HG02885 (cell line): ENCODE results near the gene BARX2.
A peak's percentile ranks its signal among the peaks of the same experiment; 100 is the strongest.
"Not testable (repeated sequence)": the region's sequence is repeated elsewhere in the genome, so short reads cannot be mapped to it uniquely, and the experiment has no call there.

ENCODE experiments used
- ATAC-seq: cut with Tn5 transposase; IDR thresholded peaks from one replicate; pipeline ENCODE4 v1.9.1; 2021; ENCODE audit warnings: mild to moderate bottlenecking; ENCODE audit not compliant: unreplicated experiment, poor library complexity

Gene BARX2

GRCh38 chr11:129375751-129376657 lies at the start of gene BARX2:
Gene BARX2, plus strand, starts transcription at chr11:129375848. Its CDS starts 188 bp downstream, at chr11:129376036.
- no peak for ATAC-seq

- no peak for ATAC-seq
These were observed 48.7 kb upstream of the BARX2 start for GRCh38 chr11:129326921-129327320.

GRCh38 chr11:129327708-129328107 lies 47.9 kb upstream of the BARX2 start:
- not testable (repeated sequence) for ATAC-seq

GRCh38 chr11:129328756-129329155 lies 46.9 kb upstream of the BARX2 start:
- ATAC-seq, result no peak

- no peak for ATAC-seq
These were observed 44.4 kb upstream of the BARX2 start for GRCh38 chr11:129331217-129331616.

GRCh38 chr11:129331871-129332274 lies 43.8 kb upstream of the BARX2 start:
- ATAC-seq, result peak; percentile 88

- ATAC-seq, result no peak
These were observed 41.8 kb upstream of the BARX2 start for GRCh38 chr11:129333873-129334272.

- ATAC-seq, result not testable (repeated sequence)
These were observed 31.2 kb upstream of the BARX2 start for GRCh38 chr11:129344301-129344940.

GRCh38 chr11:129346916-129347315 lies 28.7 kb upstream of the BARX2 start:
- no peak for ATAC-seq

GRCh38 chr11:129348813-129349212 lies 26.8 kb upstream of the BARX2 start:
- ATAC-seq, result no peak

- no peak for ATAC-seq
These were observed 23.0 kb upstream of the BARX2 start for GRCh38 chr11:129352676-129353075.

- ATAC-seq, result no peak
These were observed 21.0 kb upstream of the BARX2 start for GRCh38 chr11:129354691-129355090.

- ATAC-seq, result no peak
These were observed 15.9 kb upstream of the BARX2 start for GRCh38 chr11:129359748-129360147.

- peak; percentile 100 for ATAC-seq
These were observed 11.4 kb upstream of the BARX2 start for GRCh38 chr11:129364143-129364654.

- no peak for ATAC-seq
These were observed 9.8 kb upstream of the BARX2 start for GRCh38 chr11:129365816-129366215.

GRCh38 chr11:129366737-129367597 lies 8.7 kb upstream of the BARX2 start:
- ATAC-seq, result no peak

- no peak for ATAC-seq
These were observed 6.6 kb upstream of the BARX2 start for GRCh38 chr11:129368889-129369672.

GRCh38 chr11:129370715-129371114 lies 4.9 kb upstream of the BARX2 start:
- no peak for ATAC-seq

GRCh38 chr11:129372609-129373488 lies 2.8 kb upstream of the BARX2 start:
- ATAC-seq, result no peak
